Measurements from ENCODE around the gene PKDCC.
A peak's percentile ranks its signal among the peaks of the same experiment; 100 is the strongest.

The PKDCC gene

DNA sequence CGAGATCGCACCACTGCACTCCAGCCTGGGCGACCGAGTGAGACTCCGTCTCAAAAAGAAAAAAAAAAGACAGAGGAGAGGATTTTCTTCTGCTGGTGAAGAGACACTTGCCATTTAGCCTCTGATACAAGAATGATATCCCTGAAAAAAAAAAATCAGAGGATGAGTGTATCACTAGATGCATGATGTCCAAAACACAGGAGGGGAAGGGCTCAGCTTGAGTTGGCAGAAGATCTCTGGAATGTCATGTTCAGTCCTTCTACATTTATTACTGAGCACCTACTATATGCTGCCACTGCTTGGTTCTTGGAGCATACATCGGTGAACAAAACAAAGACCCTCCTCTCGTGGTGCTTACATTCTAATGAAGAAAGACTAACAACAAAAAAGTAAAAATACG lies 10.9 kb upstream of the PKDCC start:
- H3K4me3 ChIP-seq (ENCODE audit: low read depth, low read length): no peak overlapping the region
- TF ChIP-seq, protein P1, sequence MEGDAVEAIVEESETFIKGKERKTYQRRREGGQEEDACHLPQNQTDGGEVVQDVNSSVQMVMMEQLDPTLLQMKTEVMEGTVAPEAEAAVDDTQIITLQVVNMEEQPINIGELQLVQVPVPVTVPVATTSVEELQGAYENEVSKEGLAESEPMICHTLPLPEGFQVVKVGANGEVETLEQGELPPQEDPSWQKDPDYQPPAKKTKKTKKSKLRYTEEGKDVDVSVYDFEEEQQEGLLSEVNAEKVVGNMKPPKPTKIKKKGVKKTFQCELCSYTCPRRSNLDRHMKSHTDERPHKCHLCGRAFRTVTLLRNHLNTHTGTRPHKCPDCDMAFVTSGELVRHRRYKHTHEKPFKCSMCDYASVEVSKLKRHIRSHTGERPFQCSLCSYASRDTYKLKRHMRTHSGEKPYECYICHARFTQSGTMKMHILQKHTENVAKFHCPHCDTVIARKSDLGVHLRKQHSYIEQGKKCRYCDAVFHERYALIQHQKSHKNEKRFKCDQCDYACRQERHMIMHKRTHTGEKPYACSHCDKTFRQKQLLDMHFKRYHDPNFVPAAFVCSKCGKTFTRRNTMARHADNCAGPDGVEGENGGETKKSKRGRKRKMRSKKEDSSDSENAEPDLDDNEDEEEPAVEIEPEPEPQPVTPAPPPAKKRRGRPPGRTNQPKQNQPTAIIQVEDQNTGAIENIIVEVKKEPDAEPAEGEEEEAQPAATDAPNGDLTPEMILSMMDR (IDR thresholded peaks at IDR 0.05; ENCODE audit: low read depth, low read length, missing control alignments): no peak
- DNase-seq (ENCODE audit: low read depth): no peak

DNA sequence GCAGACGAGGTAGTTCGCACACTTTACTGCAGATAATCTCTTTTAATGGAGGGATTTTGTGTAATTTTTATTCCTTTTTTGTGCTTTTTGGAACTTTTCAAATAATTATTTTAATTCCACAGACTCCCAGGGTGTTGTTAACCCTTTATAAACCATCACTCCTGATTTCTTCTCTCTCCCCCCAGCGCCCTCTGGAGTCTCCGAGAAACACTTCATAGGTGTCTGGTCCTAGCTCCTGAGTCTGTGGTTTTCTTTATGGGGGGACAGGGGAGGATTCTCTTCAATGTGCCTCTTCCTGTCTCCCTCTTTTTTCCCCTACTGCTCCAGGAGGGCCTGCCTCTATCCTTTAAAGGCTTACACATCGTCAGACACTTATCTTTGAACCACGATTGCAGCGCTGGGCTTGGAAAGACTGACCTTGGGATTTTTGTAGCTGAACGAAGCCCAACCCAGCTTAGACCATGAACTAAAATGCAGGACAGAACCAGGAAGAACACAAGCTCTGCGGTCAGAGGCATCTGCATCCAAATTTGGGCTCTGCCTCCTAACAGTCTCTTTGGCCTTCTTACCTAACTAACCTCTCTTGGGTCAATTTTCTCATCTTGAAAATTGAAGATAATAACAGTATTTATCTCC lies 7.1 kb upstream of the PKDCC start:
- TF ChIP-seq, protein P1 (IDR thresholded peaks at IDR 0.05; ENCODE audit: low read depth, low read length, missing control alignments): no peak
- no peak for DNase-seq (ENCODE audit: low read depth)

DNA sequence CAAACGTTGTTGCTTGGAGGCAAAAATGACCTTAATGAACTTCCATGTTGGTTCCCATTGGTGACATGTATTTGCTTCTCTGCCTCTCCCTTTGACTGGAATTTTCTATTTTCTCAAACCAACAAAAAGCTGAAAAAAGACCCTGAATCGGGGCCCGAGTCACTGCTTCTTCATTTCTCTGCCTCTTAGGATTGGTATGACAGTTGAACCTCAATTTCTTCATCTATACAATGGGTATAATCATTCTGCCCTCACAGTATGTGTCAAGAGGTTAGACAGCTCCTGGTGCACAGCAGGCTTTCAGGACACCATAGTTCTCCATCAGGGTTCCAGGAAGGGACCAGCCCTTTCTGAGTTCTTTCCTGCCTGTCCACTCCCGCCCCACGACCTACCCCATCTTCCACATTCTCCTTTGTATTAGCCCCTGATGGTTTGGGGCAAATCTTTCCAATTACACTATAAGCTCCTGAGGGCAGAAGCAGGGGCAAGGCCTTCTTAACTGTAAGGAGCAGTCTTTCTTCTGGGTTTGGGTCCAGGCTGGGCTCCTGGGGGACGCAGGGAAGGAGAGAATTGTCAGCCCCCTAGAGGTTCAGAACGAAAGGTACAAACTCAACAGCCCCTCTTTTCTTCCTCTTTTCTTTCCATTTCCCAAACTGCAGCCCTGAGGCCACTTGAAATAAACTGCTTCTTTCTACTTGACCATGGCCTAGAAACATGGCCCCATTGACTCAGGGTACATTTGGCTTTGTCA lies 6.3 kb upstream of the PKDCC start:
- TF ChIP-seq, protein P1 (IDR thresholded peaks at IDR 0.05; ENCODE audit: low read depth, low read length, missing control alignments): peak; percentile 20
- no peak overlapping the region for H3K4me3 ChIP-seq (ENCODE audit: low read depth, low read length)
- no peak for DNase-seq (ENCODE audit: low read depth)

More for the DNA sequence above, 7.1 kb upstream of the PKDCC start:
- no peak overlapping the region for H3K4me3 ChIP-seq (ENCODE audit: low read depth, low read length)

DNA sequence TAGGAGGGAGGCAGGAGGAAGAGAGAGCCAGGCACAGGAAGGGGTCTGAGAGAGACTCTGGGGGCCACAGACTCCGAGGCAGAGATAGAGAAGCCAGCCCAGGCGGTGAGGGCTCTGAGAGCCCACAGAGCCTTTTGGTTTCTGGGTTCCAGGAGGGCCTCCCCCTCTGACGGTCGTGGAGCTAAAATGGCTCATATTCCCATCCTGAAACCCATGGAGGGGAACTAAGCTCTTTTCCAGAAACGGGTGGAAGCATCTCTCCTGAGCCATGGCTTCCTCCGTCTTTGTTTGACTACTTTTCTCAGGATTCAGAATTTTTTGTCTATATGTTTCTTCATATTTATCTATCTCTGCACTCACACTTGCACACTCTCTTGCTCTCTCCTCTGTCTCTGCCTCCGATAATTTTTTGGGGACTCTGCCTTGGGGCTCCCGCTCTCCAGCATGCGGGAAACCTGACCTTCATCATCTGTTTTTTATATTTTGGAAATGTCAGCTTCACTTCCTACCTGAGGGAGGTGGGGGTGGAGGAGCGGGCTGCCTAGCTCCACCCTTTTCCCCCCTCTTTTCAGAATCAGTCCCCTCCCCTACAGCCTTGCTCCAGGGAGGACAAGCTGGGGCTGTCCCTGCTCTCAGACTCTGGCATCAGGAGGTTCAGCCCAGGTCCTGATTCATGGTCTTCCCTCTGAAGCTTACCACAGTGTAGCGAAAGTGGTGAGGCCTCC lies 5.0 kb upstream of the PKDCC start:
- TF ChIP-seq, protein P1 (IDR thresholded peaks at IDR 0.05; ENCODE audit: low read depth, low read length, missing control alignments): no peak
- H3K4me3 ChIP-seq (ENCODE audit: low read depth, low read length): no peak overlapping the region
- DNase-seq (ENCODE audit: low read depth): no peak

DNA sequence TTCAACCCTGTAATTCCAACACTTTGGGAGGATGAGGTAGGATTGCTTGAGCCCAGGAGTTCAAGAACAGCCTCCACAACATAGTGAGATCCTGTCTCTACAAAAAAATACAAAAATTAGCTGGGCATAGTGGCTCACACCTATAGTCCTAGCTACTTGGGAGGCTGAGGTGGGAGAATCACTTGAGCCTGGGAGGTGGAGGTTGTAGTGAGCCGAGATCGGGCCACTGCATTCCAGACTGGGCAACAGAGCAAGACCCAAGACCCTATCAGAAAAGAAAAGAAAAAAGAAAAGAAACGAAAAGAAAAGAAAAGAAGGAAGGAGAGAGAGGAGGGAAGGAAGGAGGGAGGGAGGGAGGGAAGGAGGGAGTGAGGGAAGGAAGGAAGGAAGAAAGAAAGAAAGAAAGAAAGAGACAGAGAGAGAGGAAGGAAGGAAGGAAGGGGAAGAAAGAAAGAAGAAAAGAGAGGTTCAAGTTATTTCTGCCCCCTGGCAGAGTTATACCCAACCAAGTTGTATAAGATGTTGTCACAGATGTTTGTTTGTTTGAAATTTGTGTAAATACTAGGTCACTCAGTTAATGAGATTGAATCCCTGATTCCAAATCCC lies 3.9 kb upstream of the PKDCC start:
- no peak overlapping the region for H3K4me3 ChIP-seq (ENCODE audit: low read depth, low read length)
- TF ChIP-seq, protein P1 (IDR thresholded peaks at IDR 0.05; ENCODE audit: low read depth, low read length, missing control alignments): no peak
- DNase-seq (ENCODE audit: low read depth): no peak

DNA sequence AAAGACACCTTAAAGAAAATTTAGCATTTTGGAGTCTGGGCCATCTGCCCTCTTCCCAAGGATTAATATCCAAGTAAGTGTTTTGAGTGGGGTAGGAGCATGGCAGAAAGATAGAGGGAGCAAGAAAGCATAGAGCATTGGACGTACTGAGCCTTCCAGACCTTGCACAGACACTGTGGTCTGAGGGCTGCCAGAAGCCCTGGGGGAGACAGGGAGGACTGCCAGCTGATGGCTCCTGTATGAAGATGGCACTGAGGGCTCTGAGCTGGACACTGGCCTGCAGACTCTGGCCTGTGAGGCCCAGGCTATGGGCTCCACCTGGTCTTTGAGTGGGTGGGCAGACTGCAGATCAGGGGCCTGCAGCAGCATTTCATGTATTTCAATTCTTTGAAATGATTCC lies 2.9 kb upstream of the PKDCC start:
- H3K4me3 ChIP-seq (ENCODE audit: low read depth, low read length): no peak overlapping the region
- DNase-seq (ENCODE audit: low read depth): no peak
- TF ChIP-seq, protein P1 (IDR thresholded peaks at IDR 0.05; ENCODE audit: low read depth, low read length, missing control alignments): no peak
